GM19035 (cell line): ENCODE measurements around the gene ACACB.

ENCODE experiments used
- ATAC-seq: cut with Tn5 transposase; IDR thresholded peaks from one replicate; pipeline ENCODE4 v1.9.1; 2021; ENCODE audit not compliant: unreplicated experiment

The ACACB gene

GRCh38 chr12:109109746-109110350 is 6.5 kb upstream of the ACACB start:
- no peak for ATAC-seq

DNA sequence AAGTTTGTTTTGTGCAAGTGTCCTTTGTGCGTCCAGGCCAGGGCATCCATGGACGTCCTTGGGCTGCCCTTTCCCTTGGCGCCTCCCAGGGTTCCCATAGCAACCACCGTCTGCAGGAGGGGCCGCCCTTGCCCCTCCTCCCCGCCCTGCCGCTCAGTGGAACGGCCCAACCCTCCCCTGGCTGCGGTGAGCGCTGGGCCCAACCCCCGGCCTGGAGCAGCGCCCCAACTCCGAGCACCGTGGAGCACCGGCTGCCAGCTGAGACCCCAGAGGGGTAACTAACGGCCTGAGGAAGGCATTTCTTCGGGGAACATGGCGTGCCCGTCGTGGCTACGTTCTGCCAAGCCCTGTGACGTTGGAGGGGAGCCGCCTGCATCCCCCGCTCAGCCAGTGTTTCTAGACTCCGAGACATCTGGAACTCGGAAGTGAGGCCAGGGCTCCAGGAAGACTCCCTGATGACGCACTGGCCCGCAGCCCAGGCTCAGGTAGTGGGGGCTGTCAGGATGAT is 5.3 kb upstream of the ACACB start:
- ATAC-seq = no peak

- no peak for ATAC-seq
Measured at GRCh38 chr12:109112720-109113465, 3.5 kb upstream of the ACACB start.

- no peak for ATAC-seq
Measured at GRCh38 chr12:109113661-109114321, 2.6 kb upstream of the ACACB start.

DNA sequence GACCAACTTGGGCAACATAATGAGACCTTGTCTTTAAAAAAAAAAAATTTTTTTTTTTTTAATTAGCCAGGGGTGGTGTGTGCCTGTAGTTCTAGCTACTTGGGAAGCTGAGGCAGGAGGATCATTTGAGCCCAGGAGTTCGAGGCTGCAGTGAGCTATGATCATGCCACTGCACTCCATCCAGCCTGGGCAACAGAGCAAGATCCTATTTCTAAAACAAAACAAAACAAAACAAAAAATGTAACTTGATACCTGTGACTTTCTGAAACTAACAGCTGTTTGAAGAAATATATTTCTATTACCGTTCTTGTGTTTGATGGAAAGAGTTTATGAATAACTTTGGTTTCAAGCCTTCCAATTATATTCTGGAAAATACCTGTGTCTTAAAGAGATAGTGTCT is 1.7 kb upstream of the ACACB start:
- no peak for ATAC-seq

DNA sequence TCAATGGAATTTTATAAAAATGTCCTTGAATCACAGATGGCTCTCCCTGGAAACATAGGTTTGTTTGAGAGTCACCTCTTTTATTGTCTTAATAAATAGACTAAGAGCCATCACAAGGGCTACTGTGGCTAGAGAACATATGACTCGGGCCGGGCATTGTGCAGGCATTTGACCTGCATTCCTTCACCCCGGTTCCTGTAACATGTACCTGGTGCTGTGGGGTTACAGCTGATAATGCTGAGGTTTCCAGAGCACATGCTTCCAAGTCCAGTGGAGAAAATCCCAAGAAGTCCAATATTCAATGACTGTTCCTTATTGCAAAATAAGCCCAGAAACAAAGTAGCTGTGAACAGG is 1.0 kb upstream of the ACACB start:
- no peak for ATAC-seq

GRCh38 chr12:109116611-109116949 is 193 bp downstream of the ACACB start:
- no peak for ATAC-seq

GRCh38 chr12:109120095-109120494 is 3.7 kb downstream of the ACACB start:
- no peak for ATAC-seq

GRCh38 chr12:109120557-109120956 is 4.2 kb downstream of the ACACB start:
- no peak for ATAC-seq

DNA sequence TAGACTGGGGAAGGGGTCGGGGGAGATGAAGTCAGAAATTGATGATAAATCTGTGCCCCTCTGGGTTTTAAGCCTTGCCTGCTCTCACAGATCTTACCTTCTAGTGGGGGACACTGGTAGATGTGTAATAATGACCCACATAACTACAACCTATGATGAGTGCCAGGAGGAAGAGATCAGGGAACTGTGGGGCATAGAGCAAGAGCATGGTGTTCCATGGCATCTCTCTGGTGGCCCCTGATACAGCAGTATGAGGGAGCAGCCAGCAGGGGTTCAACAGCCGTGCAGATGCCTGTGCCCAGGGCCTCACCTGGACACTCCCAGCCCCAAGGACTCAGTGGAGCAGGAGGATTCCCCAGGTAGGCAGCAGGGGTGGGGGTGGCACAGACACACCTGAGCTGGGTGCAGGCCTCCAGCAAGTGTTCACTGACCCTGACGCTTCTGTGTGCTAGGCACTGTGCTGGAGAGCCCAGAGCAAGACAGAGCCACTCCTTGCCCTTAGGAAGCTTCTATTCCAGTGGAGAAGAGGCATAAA is 5.0 kb downstream of the ACACB start:
- no peak for ATAC-seq

DNA sequence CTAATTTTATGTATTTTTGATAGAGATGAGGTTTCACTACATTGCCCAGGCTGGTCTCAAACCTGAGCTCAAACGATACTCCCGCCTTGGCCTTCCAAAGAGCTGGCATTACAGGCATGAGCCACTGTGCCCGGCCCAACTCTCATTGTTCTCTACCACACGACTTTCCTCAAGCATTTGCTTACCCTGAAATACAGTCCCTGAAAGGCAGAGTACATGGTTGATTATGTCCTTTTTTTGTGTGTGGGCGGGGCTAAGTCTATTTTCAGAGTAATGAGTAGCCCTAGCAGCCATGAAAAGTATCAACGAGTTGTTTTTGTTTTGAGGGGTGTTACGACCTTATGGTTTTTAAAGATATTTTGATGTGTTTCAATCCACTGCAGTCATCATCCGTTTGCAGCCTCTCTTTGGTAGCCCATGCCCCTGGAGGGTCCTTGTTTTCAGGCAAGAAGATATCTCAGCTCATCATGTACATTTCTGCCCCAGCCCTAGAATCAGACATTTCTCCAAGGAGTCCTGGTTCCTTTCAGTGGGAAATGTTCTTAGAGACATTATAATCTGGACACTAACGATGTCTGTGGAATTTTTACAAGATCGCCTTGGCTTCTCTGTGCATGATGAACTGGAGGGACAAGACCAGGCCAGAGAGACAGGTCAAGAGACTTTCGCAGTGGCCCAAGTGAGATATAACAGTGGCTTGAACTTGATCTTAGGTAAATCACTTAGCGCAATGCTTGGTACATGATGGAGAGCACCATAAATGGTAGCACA is 8.7 kb downstream of the ACACB start:
- ATAC-seq = no peak

- ATAC-seq = no peak
Measured at GRCh38 chr12:109125791-109126190, 9.4 kb downstream of the ACACB start.

- ATAC-seq = no peak
Measured at GRCh38 chr12:109126784-109127183, 10.4 kb downstream of the ACACB start.

GRCh38 chr12:109127533-109128242 is 11.3 kb downstream of the ACACB start:
- ATAC-seq = no peak

- no peak for ATAC-seq
Measured at GRCh38 chr12:109130297-109131153, 14.1 kb downstream of the ACACB start.

DNA sequence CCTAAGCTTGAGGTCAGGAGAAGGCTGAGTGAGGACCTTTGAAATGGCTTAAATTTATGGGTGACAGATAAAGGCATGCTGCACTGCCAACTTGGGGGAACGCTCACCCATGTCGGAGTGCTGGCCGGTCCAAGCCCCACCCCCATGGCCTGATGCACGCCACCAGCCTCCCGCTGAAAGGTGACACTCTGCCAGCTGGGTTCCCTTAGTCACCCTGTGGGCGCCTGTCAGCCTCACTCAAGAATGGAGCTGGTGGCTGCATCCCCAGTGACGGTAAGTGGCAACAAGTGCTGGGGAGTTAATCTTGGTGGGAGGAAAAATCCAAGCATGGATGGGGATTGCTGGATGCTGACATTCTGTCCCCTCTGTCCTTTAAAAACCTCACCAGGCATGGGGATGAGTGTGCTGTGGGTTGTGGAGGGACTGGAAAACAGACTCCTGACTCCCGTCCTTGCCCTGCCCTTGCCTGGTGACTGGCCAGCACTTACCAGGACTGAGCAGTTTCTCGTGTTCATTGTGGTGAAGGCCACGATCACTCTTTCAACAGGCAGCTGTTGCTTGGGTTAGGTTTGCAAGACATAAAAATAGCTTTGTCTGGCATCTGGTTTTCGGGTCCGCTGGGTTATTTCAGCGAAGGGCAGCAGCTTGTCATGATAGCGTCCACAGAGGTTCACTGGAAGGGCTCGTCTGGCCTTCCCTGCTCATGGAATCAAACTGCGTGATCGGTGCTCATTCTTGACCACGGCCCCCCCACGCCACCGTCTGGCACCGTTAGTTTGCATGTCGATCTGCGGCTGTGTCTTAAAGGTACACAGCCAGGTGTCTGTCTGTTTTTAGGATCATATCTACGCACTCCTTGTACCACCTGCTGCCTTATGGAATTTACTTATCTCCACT is 15.0 kb downstream of the ACACB start:
- no peak for ATAC-seq

GRCh38 chr12:109134186-109134917 is 18.0 kb downstream of the ACACB start:
- no peak for ATAC-seq

DNA sequence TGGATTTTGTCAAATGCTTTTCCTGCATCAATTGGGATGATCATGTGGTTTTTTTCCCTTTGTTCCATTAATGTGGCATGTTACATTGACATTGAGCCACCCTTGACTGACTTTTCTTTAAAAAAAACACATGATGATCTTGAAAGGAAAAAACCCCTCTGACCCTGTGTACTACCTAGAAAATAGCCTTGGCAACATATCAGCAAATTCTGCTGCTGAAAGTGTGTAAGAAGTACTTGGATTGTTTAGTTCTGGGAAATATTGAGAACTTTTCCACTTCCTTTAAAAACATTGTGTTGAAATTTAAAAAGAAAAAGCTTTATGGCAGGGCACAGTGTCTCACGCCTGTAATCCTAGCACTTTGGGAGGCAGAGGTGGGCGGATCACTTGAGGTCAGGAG is 20.7 kb downstream of the ACACB start:
- ATAC-seq = no peak
